B cell (primary cell): ENCODE results near the gene DPM2. TPM values are rescaled to one million over a fixed set of nuclear protein-coding genes. Genes with fewer than 3 reads are reported as not detected.

Source experiments
- ATAC-seq: fragments of 200-7000 bp; cut with Tn5 transposase; one replicate; pipeline ENCODE4 v1.10.0; 2021; ENCODE audit warnings: low read depth, mild to moderate bottlenecking, moderate number of reproducible peaks, moderate library complexity
- CTCF ChIA-PET: fragments of 350-600 bp; sonication (Branson Sonifier 250); formaldehyde crosslinking; loops from one replicate; lab custom pipeline; 2021; ENCODE audit warnings: antibody characterized with exemption, inconsistent platforms; lab: Charles Lee
- POLR2A ChIA-PET: fragments of 350-600 bp; sonication (Branson Sonifier 250); formaldehyde crosslinking; loops from one replicate; lab custom pipeline; 2021; ENCODE audit warnings: antibody characterized with exemption; lab: Charles Lee
- DNase-seq: peaks from one replicate; pipeline ENCODE4 v3.0.0; 2013
- H2AFZ ChIP-seq: 2 replicates; pipeline ENCODE4 v1.6.1; 2012; ENCODE audit warnings: mild to moderate bottlenecking, low read depth, low read length; ENCODE audit not compliant: insufficient read depth, poor library complexity, severe bottlenecking
- H3K27ac ChIP-seq, 2 donors: 1 replicate in 1 of 2; 2 replicates in 1 of 2; pipeline ENCODE4 v1.5.1; 2012 to 2013; ENCODE audit warnings: low read length in 2 of 2, mild to moderate bottlenecking in 2 of 2, moderate library complexity in 1 of 2
- H3K27me3 ChIP-seq, 4 experiments: fragments of 200-600 bp in 1 of 4; sonication (generic) in 1 of 4; replicated peaks in 1 of 4; 1 replicate in 2 of 4; 2 replicates in 2 of 4; pipeline versions ENCODE4 v1.6.1 to v1.7.0; 2013 to 2016; ENCODE audit warnings: low read length in 3 of 4, mild to moderate bottlenecking in 2 of 4, mixed read lengths in 1 of 4, moderate library complexity in 1 of 4; ENCODE audit not compliant: insufficient read depth in 4 of 4, control insufficient read depth in 3 of 4; ENCODE audit errors: control extremely low read depth in 1 of 4
- H3K36me3 ChIP-seq, 2 experiments: replicated peaks in 1 of 2; 1 replicate in 1 of 2; 2 replicates in 1 of 2; pipeline versions ENCODE4 v1.6.1 to v1.7.1; 2013; ENCODE audit warnings: low read length in 1 of 2; ENCODE audit not compliant: insufficient read depth in 2 of 2, control insufficient read depth in 1 of 2; ENCODE audit errors: control extremely low read depth in 1 of 2, extremely low read depth in 1 of 2
- H3K4me1 ChIP-seq, 2 donors: fragments of 200-600 bp in 1 of 2; sonication (generic) in 1 of 2; 1 replicate in 1 of 2; 2 replicates in 1 of 2; pipeline versions ENCODE4 v1.5.1 to v1.6.1; 2013 to 2017; ENCODE audit warnings: low read length in 2 of 2; ENCODE audit not compliant: control insufficient read depth in 2 of 2, insufficient read depth in 2 of 2
- H3K4me2 ChIP-seq: replicated peaks from 2 replicates; pipeline ENCODE3; 2012; ENCODE audit warnings: mild to moderate bottlenecking, low read depth, low read length; ENCODE audit not compliant: poor library complexity, severe bottlenecking
- H3K4me3 ChIP-seq, 5 experiments: fragments of 200-600 bp in 1 of 5; sonication (generic) in 1 of 5; 1 replicate in 3 of 5; 2 replicates in 2 of 5; pipeline versions ENCODE4 v1.5.1 to v1.7.0; 2011 to 2016; ENCODE audit warnings: low read length in 4 of 5, mild to moderate bottlenecking in 4 of 5, low read depth in 2 of 5, control low read depth in 1 of 5, moderate library complexity in 1 of 5; ENCODE audit not compliant: insufficient read depth in 1 of 5; ENCODE audit errors: control extremely low read depth in 1 of 5, extremely low read depth in 1 of 5
- H3K79me2 ChIP-seq: fragments of 200-600 bp; sonication (generic); one replicate; pipeline ENCODE4 v1.6.0; 2016; ENCODE audit warnings: low read length; ENCODE audit not compliant: control insufficient read depth, insufficient read depth
- H3K9ac ChIP-seq: fragments of 200-600 bp; sonication (generic); 2 replicates; pipeline ENCODE4 v1.6.1; 2017; ENCODE audit warnings: mild to moderate bottlenecking, low read length, moderate library complexity
- H3K9me3 ChIP-seq, 3 donors: one replicate each; pipeline versions ENCODE4 v1.6.1 to v1.7.1; 2013; ENCODE audit warnings: low read length in 2 of 3; ENCODE audit not compliant: control insufficient read depth in 2 of 3, insufficient read depth in 1 of 3; ENCODE audit errors: control extremely low read depth in 1 of 3
- H4K20me1 ChIP-seq: 2 replicates; pipeline ENCODE4 v1.6.0; 2012; ENCODE audit warnings: mild to moderate bottlenecking, low read length; ENCODE audit not compliant: insufficient read depth, control insufficient read depth, poor library complexity, severe bottlenecking
- H3K27ac Mint-ChIP-seq: one replicate; pipeline ENCODE4 v1.8.0; 2021; ENCODE audit warnings: mixed read lengths
- H3K27me3 Mint-ChIP-seq: one replicate; pipeline ENCODE4 v1.8.0; 2021; ENCODE audit warnings: mixed read lengths
- H3K4me1 Mint-ChIP-seq: one replicate; pipeline ENCODE4 v1.8.0; 2021; ENCODE audit warnings: mixed read lengths
- H3K4me3 Mint-ChIP-seq: one replicate; pipeline ENCODE4 v1.8.0; 2021; ENCODE audit warnings: mixed read lengths
- H3K9me3 Mint-ChIP-seq: one replicate; pipeline ENCODE4 v1.8.0; 2022; ENCODE audit warnings: mixed read lengths; ENCODE audit not compliant: insufficient read depth
- CTCF ChIP-seq: fragments of 200-600 bp; IDR thresholded peaks from one replicate; pipeline ENCODE4 v1.8.0; 2022; ENCODE audit warnings: antibody characterized with exemption, mild to moderate bottlenecking
- EZH2 ChIP-seq: IDR thresholded peaks from 2 replicates; pipeline ENCODE4 v1.6.1; 2012; ENCODE audit warnings: borderline replicate concordance, low read depth, mild to moderate bottlenecking, moderate library complexity, low read length; ENCODE audit not compliant: insufficient read depth, poor library complexity, severe bottlenecking
- WGBS: methylation state at CpG from one replicate; pipeline ENCODE4 v1.1.5; 2013; ENCODE audit warnings: missing lambda C conversion rate; ENCODE audit not compliant: insufficient coverage; 5-methylcytosine and 5-hydroxymethylcytosine counted together
- intact Hi-C: fragments of 100-400 bp; cut with micrococcal nuclease; formaldehyde crosslinking; loops from one replicate; pipeline ENCODE4 v1.10.0; 2022
- polyA plus RNA-seq: library from polyadenylated mRNA; depleted of rRNA; stranded (reverse); fragments of >200 nt; gene quantifications from 2 replicates; pipeline ENCODE4 v1.2.3, GENCODE V29; 2012
- total RNA-seq, 2 donors: library from RNA; stranded (reverse); fragments of 120-200 nt in 1 of 2; gene quantifications; 1 replicate in 1 of 2; 2 replicates in 1 of 2; pipeline versions ENCODE4 v1.2.3 to v1.2.4, GENCODE V29; 2013 to 2022

DPM2 gene
- total and polyA plus RNA-seq, 2 donors (not counting 1 experiment from before 2014, with no cell fraction given), result 34.1 to 42.9 TPM

DNA sequence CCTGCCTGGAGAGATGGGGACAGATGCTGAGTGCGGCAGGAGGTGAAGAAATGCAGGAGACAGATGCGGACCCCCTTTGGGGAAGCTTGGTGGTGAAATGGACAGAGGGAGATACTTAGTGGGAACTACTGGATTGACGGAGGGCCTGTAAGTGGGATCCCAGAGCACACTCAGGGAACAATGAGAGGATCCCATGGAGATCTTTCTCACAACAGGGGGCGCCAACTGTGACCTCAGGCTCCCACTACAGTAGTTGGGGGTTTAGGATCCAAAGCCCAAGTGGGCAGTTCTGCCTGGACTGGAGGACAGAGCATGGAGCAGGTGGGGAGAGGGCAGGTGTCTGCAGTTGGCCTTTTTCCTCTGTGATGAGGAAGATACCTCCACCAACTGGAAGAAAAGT, 3.4 kb downstream of the DPM2 start:
- ChIA-PET POLR2A (interaction anchor here (1.4 kb wide), 1 partner anchor 155 kb away, joined by 3 read pairs; no protein-coding TSS in a partner anchor), CTCF (interaction anchor here (1.2 to 2.0 kb wide), 2 partner anchors 8 to 183 kb away, joined by 3 to 4 read pairs; no protein-coding TSS in a partner anchor)
- Histone ChIP-seq H3K4me3 (no peak overlapping the region), H3K79me2 (peaks cover 41% of the 10 kb centered on the region), H3K4me2 (no peak overlapping the region), H3K27me3 (peaks cover 0 to under 1% (median under 1%) of the 10 kb centered on the region in 4 experiments), H3K27ac (no peak overlapping the region), H2AFZ (no peak overlapping the region), H3K4me1 (peaks cover 38 to 49% of the 10 kb centered on the region in 2 donors), H4K20me1 (peaks cover 16% of the 10 kb centered on the region), H3K9me3 (peaks cover 0 to 4% (median 0%) of the 10 kb centered on the region in 3 donors), H3K36me3 (peaks cover 0 to 11% of the 10 kb centered on the region in 2 experiments), H3K9ac (no peak overlapping the region)
- peak overlapping the region; percentile 27 for H3K27ac Mint-ChIP-seq
- peaks cover 3% of the 10 kb centered on the region for H3K27me3 Mint-ChIP-seq
- ATAC-seq, result no peak
- no peak for DNase-seq
- TF ChIP-seq CTCF, result no peak
- intact Hi-C loops, result no loop called here
- 96% methylated on average over 4 of the region's 4 CpGs for WGBS
- H3K9me3 Mint-ChIP-seq, result no peaks in the 10 kb centered on the region
- H3K4me3 Mint-ChIP-seq, result no peak overlapping the region
- H3K4me1 Mint-ChIP-seq, result peaks cover 57% of the 10 kb centered on the region

- H3K4me3 Mint-ChIP-seq, result peak overlapping the region; percentile 86
- DNase-seq, result peak; percentile 78
- TF ChIP-seq CTCF (no peak), EZH2 (no peak)
- peaks cover 0 to 10% of the 10 kb centered on the region in 2 experiments for H3K36me3 ChIP-seq
- ChIA-PET CTCF (interaction anchor here (0.6 to 3.2 kb wide), 5 partner anchors 10 to 155 kb away, joined by 3 to 12 read pairs (median 4); no protein-coding TSS in a partner anchor), POLR2A (interaction anchor here (0.6 to 0.7 kb wide), 2 partner anchors 50 to 52 kb away, joined by 3 to 7 read pairs; partner anchors contain the start of gene EEIG1)
- H3K4me2 ChIP-seq, result peak overlapping the region; percentile 89
- peak; percentile 50 for ATAC-seq
- peaks cover 16% of the 10 kb centered on the region for H4K20me1 ChIP-seq
- peak overlapping the region; percentile 69 for H3K9ac ChIP-seq
- peaks cover 0 to 29% (median 11%) of the 10 kb centered on the region in 4 experiments for H3K27me3 ChIP-seq
- H3K27me3 Mint-ChIP-seq, result peaks cover 3% of the 10 kb centered on the region
- WGBS, result 54% methylated on average over 12 of the region's 18 CpGs
- H3K4me1 Mint-ChIP-seq, result peaks cover 50% of the 10 kb centered on the region
- intact Hi-C loops, result no loop called here
- H3K9me3 ChIP-seq, result peaks cover 0 to 3% (median 0%) of the 10 kb centered on the region in 3 donors
- peaks cover 39 to 48% of the 10 kb centered on the region in 2 donors for H3K4me1 ChIP-seq
- H2AFZ ChIP-seq, result peak overlapping the region; percentile 78
- peak overlapping the region; percentile 73 for H3K27ac Mint-ChIP-seq
- H3K27ac ChIP-seq, result no peak overlapping the region
- H3K4me3 ChIP-seq, result peak overlapping the region; percentile 31 to 78 (median 64)
- peaks cover 28% of the 10 kb centered on the region for H3K79me2 ChIP-seq
- no peaks in the 10 kb centered on the region for H3K9me3 Mint-ChIP-seq
These were observed 6.4 kb downstream of the DPM2 start for GRCh38 chr9:127931092-127931881.
